PC-3 (cell line): ENCODE measurements around the gene NIN.
"Not testable (repeated sequence)": the region's sequence is repeated elsewhere in the genome, so short reads cannot be mapped to it uniquely, and the experiment has no call there.

Source experiments
- CTCF ChIP-seq: fragments of 300-600 bp; sonication (generic); conservative IDR thresholded peaks from 2 replicates; pipeline ENCODE4 v1.5.1; 2017; ENCODE audit warnings: antibody characterized with exemption, low read depth, mild to moderate bottlenecking, low read length
- EZH2 ChIP-seq: fragments of 300-600 bp; sonication (generic); IDR thresholded peaks from one replicate; pipeline ENCODE4 v1.6.1; 2017; ENCODE audit warnings: antibody characterized with exemption, mild to moderate bottlenecking, low read length; ENCODE audit not compliant: unreplicated experiment
- EZH2phosphoT487 ChIP-seq: fragments of 300-600 bp; sonication (generic); IDR thresholded peaks from 2 replicates; pipeline ENCODE4 v1.6.1; 2018; ENCODE audit warnings: mild to moderate bottlenecking, antibody characterized with exemption, low read length, borderline replicate concordance

- TF ChIP-seq CTCF, EZH2phosphoT487, EZH2: not testable (repeated sequence)
Observed at GRCh38 chr14:50815526-50815925, 15.4 kb downstream of the NIN start.
